OCI-LY7 (cell line): ENCODE results near the gene CD99. TPM values are rescaled to one million over a fixed set of nuclear protein-coding genes. Genes with fewer than 3 reads are reported as not detected.

ENCODE experiments used
- BruUV-seq: library from RNA; stranded (reverse); fragments of 400-500 nt; replicated peaks from 2 replicates; lab custom pipeline; 2021; lab: Mats Ljungman, UMichigan
- CTCF ChIA-PET: fragments of 300-600 bp; sonication (Branson Sonifier 250); formaldehyde crosslinking; loops from one replicate; lab custom pipeline; 2022; ENCODE audit warnings: antibody characterized with exemption; ENCODE audit not compliant: unreplicated experiment; lab: Charles Lee
- POLR2A ChIA-PET: fragments of 300-600 bp; sonication (Branson Sonifier 250); formaldehyde crosslinking; loops from one replicate; lab custom pipeline; 2022; ENCODE audit warnings: antibody characterized with exemption; lab: Charles Lee
- DNase-seq: peaks from one replicate; pipeline ENCODE4 v3.0.0-alpha.2; 2015; ENCODE audit warnings: low spot score
- H2AFZ ChIP-seq: fragments of 200-600 bp; sonication (generic), shearing (Covaris generic); 2 replicates; pipeline ENCODE4 v1.6.1; 2014; ENCODE audit warnings: mild to moderate bottlenecking, antibody characterized with exemption, low read length, moderate library complexity
- H3K27ac ChIP-seq: fragments of 200-600 bp; sonication (generic); 2 replicates; pipeline ENCODE4 v1.5.1; 2014; ENCODE audit warnings: mixed run types, low read depth, mild to moderate bottlenecking, moderate library complexity, low read length, inconsistent platforms; ENCODE audit not compliant: poor library complexity, severe bottlenecking
- H3K36me3 ChIP-seq: fragments of 200-600 bp; sonication (generic); 2 replicates; pipeline ENCODE4 v1.6.1; 2014; ENCODE audit warnings: mild to moderate bottlenecking, antibody characterized with exemption, low read length, moderate library complexity, mixed read lengths; ENCODE audit not compliant: insufficient read depth
- H3K4me1 ChIP-seq: fragments of 200-600 bp; sonication (generic); 2 replicates; pipeline ENCODE4 v1.5.1; 2014; ENCODE audit warnings: mild to moderate bottlenecking, low read length; ENCODE audit not compliant: insufficient read depth, poor library complexity, severe bottlenecking
- H3K4me2 ChIP-seq: fragments of 200-600 bp; sonication (generic); 2 replicates; pipeline ENCODE4 v1.6.1; 2014; ENCODE audit warnings: mild to moderate bottlenecking, low read length
- H3K4me3 ChIP-seq: fragments of 200-600 bp; sonication (generic); 2 replicates; pipeline ENCODE4 v1.5.1; 2014; ENCODE audit warnings: mild to moderate bottlenecking, low read depth, low read length; ENCODE audit not compliant: poor library complexity, severe bottlenecking
- H3K79me2 ChIP-seq: fragments of 200-600 bp; sonication (generic); 2 replicates; pipeline ENCODE4 v1.6.1; 2016; ENCODE audit warnings: low read depth, mild to moderate bottlenecking, low read length, moderate library complexity, mixed read lengths; ENCODE audit not compliant: insufficient read depth
- H3K9me2 ChIP-seq: fragments of 200-600 bp; sonication (generic); 2 replicates; pipeline ENCODE4 v1.6.1; 2016; ENCODE audit warnings: mild to moderate bottlenecking, low read length, mixed read lengths; ENCODE audit not compliant: insufficient read depth
- H3K9me3 ChIP-seq: fragments of 200-600 bp; sonication (generic); 2 replicates; pipeline ENCODE4 v1.6.1; 2014; ENCODE audit warnings: mild to moderate bottlenecking, mixed run types, low read length, mixed read lengths
- H4K20me1 ChIP-seq: fragments of 200-600 bp; sonication (generic); 2 replicates; pipeline ENCODE4 v1.6.1; 2014; ENCODE audit warnings: mild to moderate bottlenecking, antibody characterized with exemption, low read length, moderate library complexity, mixed read lengths; ENCODE audit not compliant: insufficient read depth
- CTCF ChIP-seq: fragments of 200-600 bp; sonication (generic); conservative IDR thresholded peaks from 2 replicates; pipeline ENCODE4 v1.5.1; 2014; ENCODE audit warnings: mild to moderate bottlenecking, antibody characterized with exemption, low read length, moderate library complexity, mixed read lengths
- EZH2phosphoT487 ChIP-seq: fragments of 200-600 bp; sonication (generic); IDR thresholded peaks from 2 replicates; pipeline ENCODE4 v1.6.1; 2018; ENCODE audit warnings: low read depth, borderline replicate concordance, mild to moderate bottlenecking, mixed run types, antibody characterized with exemption, low read length, moderate library complexity, mixed read lengths
- intact Hi-C: fragments of 100-400 bp; cut with micrococcal nuclease; formaldehyde crosslinking; loops from one replicate; pipeline ENCODE4 v1.10.0; 2022; ENCODE audit not compliant: unreplicated experiment
- total RNA-seq, 2 experiments: library from RNA; depleted of rRNA in 1 of 2; stranded (reverse); fragments of >200 nt in 1 of 2; shearing (Covaris generic) in 1 of 2; gene quantifications; 2 replicates each; pipeline ENCODE4 v1.2.3, GENCODE V29; 2014 to 2022

The CD99 gene
- total RNA-seq, 2 experiments from 2014 or later = 80.7 to 119 TPM

- Histone ChIP-seq H3K4me1 (peaks cover 55% of the 10 kb centered on the region), H3K27ac (peak overlapping the region; percentile 48), H3K9me3 (no peaks in the 10 kb centered on the region), H3K4me2 (peak overlapping the region; percentile 65), H3K79me2 (peaks cover 46% of the 10 kb centered on the region; the same call in 1 of the 2 replicates), H3K9me2 (no peaks in the 10 kb centered on the region), H3K4me3 (peak overlapping the region; percentile 20), H4K20me1 (no peaks in the 10 kb centered on the region), H3K36me3 (peaks cover 36% of the 10 kb centered on the region), H2AFZ (no peak overlapping the region; the same call in 1 of the 2 replicates)
- TF ChIP-seq CTCF (no peak), EZH2phosphoT487 (no peak)
- intact Hi-C loops = no loop called here
- ChIA-PET CTCF (no interaction called here), POLR2A (no interaction called here)
- DNase-seq = peak; percentile 80
- no TSS peak for BruUV-seq
Measured at GRCh38 chrX:2712890-2713840, 22.1 kb downstream of the CD99 start.

GRCh38 chrX:2714551-2714950 is 23.5 kb downstream of the CD99 start:
- ChIA-PET CTCF (no interaction called here), POLR2A (no interaction called here)
- H3K4me3 ChIP-seq = no peak overlapping the region
- peaks cover 41% of the 10 kb centered on the region for H3K4me1 ChIP-seq
- no peaks in the 10 kb centered on the region for H4K20me1 ChIP-seq
- DNase-seq = peak; percentile 26
- no peak overlapping the region for H3K4me2 ChIP-seq
- no TSS peak for BruUV-seq
- peak overlapping the region; percentile 6 for H3K27ac ChIP-seq
- peaks cover 33% of the 10 kb centered on the region; the same call in 1 of the 2 replicates for H3K79me2 ChIP-seq
- no peaks in the 10 kb centered on the region for H3K9me2 ChIP-seq
- peaks cover 44% of the 10 kb centered on the region for H3K36me3 ChIP-seq
- H3K9me3 ChIP-seq = no peaks in the 10 kb centered on the region
- TF ChIP-seq EZH2phosphoT487 = no peak
- TF ChIP-seq CTCF = no peak
- no peak overlapping the region for H2AFZ ChIP-seq
- intact Hi-C loops = no loop called here
